GM23248 (cell line): ENCODE results near the gene POU3F1.

Source experiments
- EZH2 ChIP-seq: fragments of 200-600 bp; sonication (generic); IDR thresholded peaks from 2 replicates; pipeline ENCODE4 v1.6.1; 2018; ENCODE audit warnings: antibody characterized with exemption, mild to moderate bottlenecking; ENCODE audit not compliant: insufficient read depth, poor library complexity, severe bottlenecking
- EZH2phosphoT487 ChIP-seq: fragments of 200-600 bp; sonication (generic); IDR thresholded peaks from 2 replicates; pipeline ENCODE4 v1.6.1; 2018; ENCODE audit warnings: antibody characterized with exemption, moderate library complexity, mild to moderate bottlenecking, low read depth; ENCODE audit not compliant: insufficient read depth

DNA sequence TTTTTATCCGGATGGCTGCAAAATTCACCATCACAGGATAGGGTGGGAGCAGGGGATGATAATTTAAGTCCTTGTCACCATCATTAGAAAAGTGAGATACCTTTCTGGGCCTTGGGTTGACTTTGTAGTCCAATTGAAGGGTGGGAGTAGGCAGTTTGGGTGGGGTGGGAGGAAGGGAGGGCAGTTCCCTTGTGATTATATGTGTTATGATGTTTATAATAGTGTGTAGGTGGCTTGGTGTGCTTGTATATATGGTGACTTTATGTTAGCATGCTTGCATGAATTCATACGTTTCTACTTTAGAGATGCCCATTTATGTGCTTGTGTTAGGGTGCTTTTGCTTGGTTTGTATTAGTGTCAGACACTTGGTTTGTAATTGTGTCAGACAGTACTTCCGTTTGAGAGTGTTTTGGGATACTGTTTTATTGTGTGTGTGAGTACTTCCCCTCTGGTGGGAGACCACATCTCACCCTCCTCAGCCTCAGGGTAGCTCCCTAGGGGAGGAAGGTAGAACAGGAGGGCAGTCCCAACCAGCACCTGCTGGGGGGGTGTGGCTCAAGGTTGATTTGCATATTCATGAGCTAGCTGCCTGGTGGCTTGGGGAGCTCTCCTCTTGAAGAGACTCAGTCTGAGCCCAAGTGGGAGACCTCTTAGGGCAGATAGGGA lies 6.3 kb upstream of the POU3F1 start:
- TF ChIP-seq EZH2: no peak
- no peak for TF ChIP-seq EZH2phosphoT487
